ENCODE measurements around the gene BEAN1. TPM values are rescaled to one million over a fixed set of nuclear protein-coding genes. Genes with fewer than 3 reads are reported as not detected.

BEAN1 gene
- total RNA-seq, 2 donors from 2014 or later: not detected

- peaks cover 0 to 3% of the 10 kb centered on the region in 2 donors for H3K9me3 Mint-ChIP-seq
- peak overlapping the region; percentile 74 to 99 for H3K27ac Mint-ChIP-seq
- ATAC-seq (peak; percentile 62 to 78), DNase-seq (ENCODE audit: low spot score in 2 of 2) (peak in 1 of 2 donors; percentile 26)
- peaks cover 6 to 13% of the 10 kb centered on the region in 2 donors for H3K36me3 Mint-ChIP-seq
Measured at GRCh38 chr16:66408163-66409048, 18.7 kb upstream of the BEAN1 start.

GRCh38 chr16:66409156-66409555, 17.9 kb upstream of the BEAN1 start:
- peaks cover 6 to 13% of the 10 kb centered on the region in 2 donors for H3K36me3 Mint-ChIP-seq
- H3K27ac Mint-ChIP-seq: peak overlapping the region in 1 of 2 donors; percentile 99
- DNase-seq (ENCODE audit: low spot score in 2 of 2): no peak
- peaks cover 3 to 4% of the 10 kb centered on the region in 2 donors for H3K9me3 Mint-ChIP-seq
- no peak for ATAC-seq

GRCh38 chr16:66412182-66412581, 14.9 kb upstream of the BEAN1 start:
- no peak overlapping the region for H3K27ac Mint-ChIP-seq
- H3K9me3 Mint-ChIP-seq: peaks cover 3 to 8% of the 10 kb centered on the region in 2 donors
- DNase-seq (ENCODE audit: low spot score in 2 of 2) (no peak), ATAC-seq (no peak)
- H3K36me3 Mint-ChIP-seq: peaks cover 6 to 13% of the 10 kb centered on the region in 2 donors

- Mint-ChIP-seq H3K27ac (no peak overlapping the region), H3K9me3 (peaks cover 3 to 8% of the 10 kb centered on the region in 2 donors), H3K36me3 (peaks cover 6 to 9% of the 10 kb centered on the region in 2 donors)
- DNase-seq (ENCODE audit: low spot score in 2 of 2): no peak
- ATAC-seq: no peak
Measured at GRCh38 chr16:66414891-66415290, 12.2 kb upstream of the BEAN1 start.

GRCh38 chr16:66416136-66416535, 11.0 kb upstream of the BEAN1 start:
- DNase-seq (ENCODE audit: low spot score in 2 of 2) (no peak), ATAC-seq (no peak)
- Mint-ChIP-seq H3K36me3 (peaks cover 4 to 5% of the 10 kb centered on the region in 2 donors), H3K9me3 (peaks cover 1 to 8% of the 10 kb centered on the region in 2 donors), H3K27ac (peak overlapping the region in 1 of 2 donors; percentile 11)

GRCh38 chr16:66416939-66417700, 10.0 kb upstream of the BEAN1 start:
- DNase-seq (ENCODE audit: low spot score in 2 of 2): no peak
- peaks cover 0 to 8% of the 10 kb centered on the region in 2 donors for H3K9me3 Mint-ChIP-seq
- no peaks in the 10 kb centered on the region for H3K36me3 Mint-ChIP-seq
- no peak for ATAC-seq
- no peak overlapping the region for H3K27ac Mint-ChIP-seq

- no peaks in the 10 kb centered on the region for H3K36me3 Mint-ChIP-seq
- no peak for DNase-seq (ENCODE audit: low spot score in 2 of 2)
- peaks cover 0 to 8% of the 10 kb centered on the region in 2 donors for H3K9me3 Mint-ChIP-seq
- H3K27ac Mint-ChIP-seq: no peak overlapping the region
- ATAC-seq: no peak
Measured at GRCh38 chr16:66418165-66418962, 8.7 kb upstream of the BEAN1 start.

GRCh38 chr16:66419527-66419926, 7.6 kb upstream of the BEAN1 start:
- no peak for DNase-seq (ENCODE audit: low spot score in 2 of 2)
- Mint-ChIP-seq H3K27ac (no peak overlapping the region), H3K36me3 (no peaks in the 10 kb centered on the region), H3K9me3 (peaks cover 0 to 4% of the 10 kb centered on the region in 2 donors)
- no peak for ATAC-seq

GRCh38 chr16:66420396-66420795, 6.7 kb upstream of the BEAN1 start:
- no peak for DNase-seq (ENCODE audit: low spot score in 2 of 2)
- no peaks in the 10 kb centered on the region for H3K9me3 Mint-ChIP-seq
- H3K36me3 Mint-ChIP-seq: no peaks in the 10 kb centered on the region
- no peak overlapping the region for H3K27ac Mint-ChIP-seq
- no peak for ATAC-seq

- Mint-ChIP-seq H3K27ac (no peak overlapping the region), H3K36me3 (no peaks in the 10 kb centered on the region)
- no peak for ATAC-seq
Measured at GRCh38 chr16:66421891-66422290, 5.2 kb upstream of the BEAN1 start.

GRCh38 chr16:66422366-66422765, 4.7 kb upstream of the BEAN1 start:
- Mint-ChIP-seq H3K36me3 (no peaks in the 10 kb centered on the region), H3K9me3 (no peaks in the 10 kb centered on the region)
- DNase-seq (ENCODE audit: low spot score in 2 of 2): no peak

More at GRCh38 chr16:66421891-66422290, 5.2 kb upstream of the BEAN1 start:
- no peaks in the 10 kb centered on the region for H3K9me3 Mint-ChIP-seq
- no peak for DNase-seq (ENCODE audit: low spot score in 2 of 2)

GRCh38 chr16:66423177-66423576, 3.9 kb upstream of the BEAN1 start:
- DNase-seq (ENCODE audit: low spot score in 2 of 2): no peak
- ATAC-seq: no peak
- Mint-ChIP-seq H3K9me3 (no peaks in the 10 kb centered on the region), H3K36me3 (no peaks in the 10 kb centered on the region), H3K27ac (no peak overlapping the region)

More at GRCh38 chr16:66422366-66422765, 4.7 kb upstream of the BEAN1 start:
- H3K27ac Mint-ChIP-seq: no peak overlapping the region
- ATAC-seq: no peak

GRCh38 chr16:66425651-66426050, 1.4 kb upstream of the BEAN1 start:
- ATAC-seq: no peak
- no peaks in the 10 kb centered on the region for H3K9me3 Mint-ChIP-seq

GRCh38 chr16:66426112-66427035, 721 bp upstream of the BEAN1 start:
- Mint-ChIP-seq H3K36me3 (no peaks in the 10 kb centered on the region), H3K9me3 (no peaks in the 10 kb centered on the region), H3K27ac (no peak overlapping the region)
- no peak for DNase-seq (ENCODE audit: low spot score in 2 of 2)
- ATAC-seq: peak; percentile 5 to 11

More at GRCh38 chr16:66425651-66426050, 1.4 kb upstream of the BEAN1 start:
- Mint-ChIP-seq H3K36me3 (no peaks in the 10 kb centered on the region), H3K27ac (no peak overlapping the region)
- no peak for DNase-seq (ENCODE audit: low spot score in 2 of 2)

- Mint-ChIP-seq H3K36me3 (no peaks in the 10 kb centered on the region), H3K27ac (no peak overlapping the region), H3K9me3 (no peaks in the 10 kb centered on the region)
- peak in 1 of 2 donors; percentile 39 for ATAC-seq
- no peak for DNase-seq (ENCODE audit: low spot score in 2 of 2)
Measured at GRCh38 chr16:66427871-66428681, 981 bp downstream of the BEAN1 start.

Data from activated naive CD4-positive, alpha-beta T cell treated with anti-CD3 and anti-CD28 coated beads, Interleukin-2, amount 50 U/mL, for 72 hours (primary cell).